Endothelial cell (in vitro differentiated cells): ENCODE results near the gene PDE11A. TPM values are rescaled to one million over a fixed set of nuclear protein-coding genes. Genes with fewer than 3 reads are reported as not detected.
A peak's percentile ranks its signal among the peaks of the same experiment; 100 is the strongest.

Source experiments
- DNase-seq: peaks from one replicate; pipeline ENCODE4 v3.0.0; 2021; ENCODE audit warnings: low spot score
- H3K27ac Mint-ChIP-seq: one replicate; pipeline ENCODE4 v1.8.0; 2021; ENCODE audit warnings: mixed read lengths, inconsistent platforms; ENCODE audit not compliant: unreplicated experiment
- H3K27me3 Mint-ChIP-seq: one replicate; pipeline ENCODE4 v1.8.0; 2021; ENCODE audit warnings: mild to moderate bottlenecking, moderate library complexity, mixed read lengths, inconsistent platforms; ENCODE audit not compliant: unreplicated experiment
- H3K36me3 Mint-ChIP-seq: one replicate; pipeline ENCODE4 v1.8.0; 2021; ENCODE audit warnings: mild to moderate bottlenecking, low read depth, mixed read lengths, inconsistent platforms; ENCODE audit not compliant: unreplicated experiment
- H3K4me1 Mint-ChIP-seq: one replicate; pipeline ENCODE4 v1.8.0; 2021; ENCODE audit warnings: mild to moderate bottlenecking, mixed read lengths, inconsistent platforms; ENCODE audit not compliant: unreplicated experiment
- H3K4me3 Mint-ChIP-seq: one replicate; pipeline ENCODE4 v1.8.0; 2021; ENCODE audit warnings: mild to moderate bottlenecking, mixed read lengths, inconsistent platforms; ENCODE audit not compliant: unreplicated experiment
- H3K9me3 Mint-ChIP-seq: one replicate; pipeline ENCODE4 v1.8.0; 2021; ENCODE audit warnings: mixed read lengths, inconsistent platforms; ENCODE audit not compliant: unreplicated experiment
- CTCF ChIP-seq: fragments of 200-600 bp; sonication (generic); IDR thresholded peaks from one replicate; pipeline ENCODE4 v1.5.0; 2021; ENCODE audit warnings: antibody characterized with exemption; ENCODE audit not compliant: unreplicated experiment
- total RNA-seq: library from RNA; stranded (reverse); fragmentation: NEBNext Ultra II Directional; extraction: Animal tissue kit (Norgen Biotek cat#: 25700); gene quantifications from one replicate; pipeline ENCODE4 v1.2.1, GENCODE V29; 2021; ENCODE audit not compliant: unreplicated experiment

The PDE11A gene
- total RNA-seq, 1 donor from 2014 or later = 1.7 TPM

- Mint-ChIP-seq H3K4me3 (no peak overlapping the region), H3K9me3 (no peaks in the 10 kb centered on the region)
Measured at GRCh38 chr2:177675825-177676224, 396.8 kb downstream of the PDE11A start.

GRCh38 chr2:177675350-177675821 is 397.2 kb downstream of the PDE11A start:
- DNase-seq = no peak
- H3K4me3 Mint-ChIP-seq = no peak overlapping the region
- H3K27ac Mint-ChIP-seq = no peak overlapping the region
- peaks cover 5% of the 10 kb centered on the region for H3K36me3 Mint-ChIP-seq
- H3K4me1 Mint-ChIP-seq = peaks cover 45% of the 10 kb centered on the region
- no peak for TF ChIP-seq CTCF
- peaks cover 2% of the 10 kb centered on the region for H3K27me3 Mint-ChIP-seq
- no peaks in the 10 kb centered on the region for H3K9me3 Mint-ChIP-seq

More at GRCh38 chr2:177675825-177676224, 396.8 kb downstream of the PDE11A start:
- Mint-ChIP-seq H3K27ac (no peak overlapping the region), H3K36me3 (peaks cover 5% of the 10 kb centered on the region), H3K4me1 (peaks cover 42% of the 10 kb centered on the region), H3K27me3 (peaks cover 2% of the 10 kb centered on the region)
- DNase-seq = no peak
- no peak for TF ChIP-seq CTCF

GRCh38 chr2:177673602-177674595 is 398.7 kb downstream of the PDE11A start:
- H3K36me3 Mint-ChIP-seq = peaks cover 5% of the 10 kb centered on the region
- H3K4me1 Mint-ChIP-seq = peaks cover 45% of the 10 kb centered on the region
- H3K27me3 Mint-ChIP-seq = peaks cover 2% of the 10 kb centered on the region
- TF ChIP-seq CTCF = no peak
- no peak overlapping the region for H3K27ac Mint-ChIP-seq
- DNase-seq = no peak
- no peak overlapping the region for H3K4me3 Mint-ChIP-seq
- no peaks in the 10 kb centered on the region for H3K9me3 Mint-ChIP-seq

- Mint-ChIP-seq H3K36me3 (no peaks in the 10 kb centered on the region), H3K9me3 (no peaks in the 10 kb centered on the region), H3K27ac (peak overlapping the region; percentile 3), H3K4me3 (no peak overlapping the region), H3K4me1 (peaks cover 41% of the 10 kb centered on the region), H3K27me3 (no peaks in the 10 kb centered on the region)
- no peak for DNase-seq
- TF ChIP-seq CTCF = no peak
Measured at GRCh38 chr2:177671662-177672061, 400.9 kb downstream of the PDE11A start.
